H1 (cell line): ENCODE data around the gene FAM171A1. TPM values are rescaled to one million over a fixed set of nuclear protein-coding genes. Genes with fewer than 3 reads are reported as not detected.

Experiments
- CTCF ChIA-PET: fragments of 300-600 bp; sonication (Branson Sonifier 250); formaldehyde crosslinking; loops from one replicate; lab custom pipeline; 2021; ENCODE audit not compliant: partially characterized antibody; lab: Charles Lee
- POLR2A ChIA-PET: fragments of 300-600 bp; sonication (Branson Sonifier 250); formaldehyde crosslinking; loops from one replicate; lab custom pipeline; 2021; ENCODE audit warnings: inconsistent platforms; ENCODE audit not compliant: partially characterized antibody; lab: Charles Lee
- DNase-seq, 2 experiments: peaks; one replicate each; pipeline versions ENCODE4 v3.0.0 to v3.0.0-alpha.2; 2010 to 2022; ENCODE audit warnings: low spot score in 2 of 2, low read depth in 1 of 2, mixed read lengths in 1 of 2
- FAIRE-seq: peaks from 2 replicates; lab custom pipeline; 2011; peaks lifted over from hg19 to GRCh38; lab: Jason Lieb, UNC
- H2AFZ ChIP-seq: 2 replicates; pipeline ENCODE4 v1.8.1; 2012; ENCODE audit warnings: low read length, inconsistent platforms
- H2AK5ac ChIP-seq: 2 replicates; pipeline ENCODE4 v1.6.1; 2013; ENCODE audit warnings: low read depth, low read length
- H2BK120ac ChIP-seq: replicated peaks from 2 replicates; pipeline ENCODE3; 2013; ENCODE audit warnings: low read depth, low read length, inconsistent platforms
- H2BK12ac ChIP-seq: 2 replicates; pipeline ENCODE4 v1.6.1; 2013; ENCODE audit warnings: low read depth, low read length
- H2BK15ac ChIP-seq: 2 replicates; pipeline ENCODE4 v1.6.1; 2013; ENCODE audit warnings: low read length
- H2BK20ac ChIP-seq: 2 replicates; pipeline ENCODE4 v1.6.1; 2013; ENCODE audit warnings: low read length
- H2BK5ac ChIP-seq: 2 replicates; pipeline ENCODE4 v1.6.1; 2013; ENCODE audit warnings: low read depth, low read length
- H3K14ac ChIP-seq: 2 replicates; pipeline ENCODE4 v1.6.1; 2013; ENCODE audit warnings: inconsistent platforms; ENCODE audit not compliant: insufficient read length
- H3K18ac ChIP-seq: 2 replicates; pipeline ENCODE4 v1.6.1; 2013; ENCODE audit warnings: low read length; ENCODE audit errors: extremely low read depth
- H3K23ac ChIP-seq: 2 replicates; pipeline ENCODE4 v1.6.1; 2013; ENCODE audit warnings: inconsistent platforms; ENCODE audit not compliant: insufficient read length
- H3K23me2 ChIP-seq: 2 replicates; pipeline ENCODE4 v1.6.1; 2013; ENCODE audit warnings: low read depth, low read length
- H3K27ac ChIP-seq: 2 replicates; pipeline ENCODE4 v1.6.1; 2011; ENCODE audit warnings: low read depth, low read length, inconsistent platforms
- H3K27me3 ChIP-seq, 4 experiments: replicated peaks in 1 of 4; 1 replicate in 1 of 4; 2 replicates in 3 of 4; pipeline versions ENCODE4 v1.6.1 to v1.8.1; 2011 to 2013; ENCODE audit warnings: low read length in 3 of 4, mild to moderate bottlenecking in 3 of 4, inconsistent platforms in 2 of 4, mixed read lengths in 2 of 4, moderate library complexity in 1 of 4; ENCODE audit not compliant: control insufficient read depth in 3 of 4, insufficient read depth in 3 of 4; ENCODE audit errors: extremely low read depth in 1 of 4
- H3K36me3 ChIP-seq, 4 experiments: 2 replicates each; pipeline versions ENCODE4 v1.6.1 to v1.8.1; 2011 to 2013; ENCODE audit warnings: mild to moderate bottlenecking in 4 of 4, low read length in 3 of 4, moderate library complexity in 2 of 4, control low read depth in 1 of 4, inconsistent platforms in 1 of 4; ENCODE audit not compliant: insufficient read depth in 4 of 4, control insufficient read depth in 2 of 4
- H3K4ac ChIP-seq: replicated peaks from 2 replicates; pipeline ENCODE3; 2013; ENCODE audit warnings: low read length, low read depth, mixed read lengths, inconsistent platforms; ENCODE audit not compliant: insufficient read length
- H3K4me1 ChIP-seq, 4 experiments: replicated peaks in 1 of 4; 1 replicate in 1 of 4; 2 replicates in 3 of 4; pipeline versions ENCODE4 v1.6.1 to v1.8.1; 2011 to 2013; ENCODE audit warnings: low read length in 3 of 4, inconsistent platforms in 2 of 4, mixed read lengths in 1 of 4; ENCODE audit not compliant: insufficient read depth in 4 of 4, control insufficient read depth in 3 of 4
- H3K4me2 ChIP-seq, 2 experiments: 2 replicates each; pipeline versions ENCODE4 v1.6.1 to v1.8.1; 2011 to 2013; ENCODE audit warnings: low read depth in 2 of 2, low read length in 2 of 2, control low read depth in 1 of 2, inconsistent platforms in 1 of 2, mild to moderate bottlenecking in 1 of 2; ENCODE audit not compliant: insufficient read depth in 1 of 2
- H3K4me3 ChIP-seq, 4 experiments: fragments of 200-600, 300-600 bp in 1 of 4; sonication (generic), shearing (Covaris generic), sonication (Bioruptor Twin) in 1 of 4; 2 replicates each; pipeline versions ENCODE4 v1.5.1 to v1.8.1; 2011 to 2016; ENCODE audit warnings: low read length in 4 of 4, low read depth in 3 of 4, control low read depth in 2 of 4, inconsistent platforms in 2 of 4, mild to moderate bottlenecking in 2 of 4, mixed read lengths in 1 of 4, moderate library complexity in 1 of 4; ENCODE audit not compliant: insufficient read depth in 2 of 4; ENCODE audit errors: extremely low read depth in 1 of 4
- H3K56ac ChIP-seq: replicated peaks from 2 replicates; pipeline ENCODE3; 2013; ENCODE audit warnings: low read depth, mild to moderate bottlenecking, mixed read lengths, low read length, inconsistent platforms; ENCODE audit not compliant: insufficient read length
- H3K79me1 ChIP-seq: 2 replicates; pipeline ENCODE4 v1.6.1; 2013; ENCODE audit warnings: low read depth, low read length, control low read depth
- H3K79me2 ChIP-seq, 2 experiments: 2 replicates each; pipeline versions ENCODE4 v1.6.1 to v1.8.1; 2012 to 2013; ENCODE audit warnings: low read length in 2 of 2, mild to moderate bottlenecking in 2 of 2, inconsistent platforms in 1 of 2; ENCODE audit not compliant: insufficient read depth in 2 of 2, control insufficient read depth in 1 of 2
- H3K9ac ChIP-seq, 4 experiments: replicated peaks in 1 of 4; 1 replicate in 1 of 4; 2 replicates in 3 of 4; pipeline versions ENCODE4 v1.6.1 to v1.8.1; 2011 to 2013; ENCODE audit warnings: low read depth in 3 of 4, low read length in 3 of 4, control low read depth in 2 of 4, mild to moderate bottlenecking in 2 of 4, moderate library complexity in 2 of 4, inconsistent platforms in 1 of 4; ENCODE audit errors: extremely low read depth in 1 of 4
- H3K9me3 ChIP-seq, 2 experiments: 2 replicates each; pipeline versions ENCODE4 v1.6.1 to v1.8.1; 2012 to 2013; ENCODE audit warnings: mild to moderate bottlenecking in 2 of 2, moderate library complexity in 2 of 2, control low read depth in 1 of 2, inconsistent platforms in 1 of 2, low read depth in 1 of 2, low read length in 1 of 2, mixed read lengths in 1 of 2; ENCODE audit not compliant: insufficient read depth in 2 of 2
- H4K20me1 ChIP-seq, 2 experiments: replicated peaks in 1 of 2; 2 replicates each; pipeline versions ENCODE3 to v1.8.1; 2011 to 2013; ENCODE audit warnings: inconsistent platforms in 2 of 2, low read length in 2 of 2, mild to moderate bottlenecking in 1 of 2; ENCODE audit not compliant: insufficient read depth in 2 of 2, control insufficient read depth in 1 of 2
- H4K5ac ChIP-seq: 2 replicates; pipeline ENCODE4 v1.6.1; 2013; ENCODE audit warnings: low read length, low read depth, mixed read lengths, inconsistent platforms; ENCODE audit not compliant: insufficient read length
- H4K8ac ChIP-seq: 2 replicates; pipeline ENCODE4 v1.8.0; 2013; ENCODE audit warnings: mild to moderate bottlenecking, moderate library complexity, low read length, inconsistent platforms; ENCODE audit not compliant: insufficient read depth; ENCODE audit errors: extremely low read depth
- H4K91ac ChIP-seq: replicated peaks from 2 replicates; pipeline ENCODE3; 2013; ENCODE audit warnings: low read length, mixed read lengths, inconsistent platforms; ENCODE audit not compliant: insufficient read length
- BRCA1 ChIP-seq: IDR thresholded peaks from 2 replicates; pipeline ENCODE4 v1.6.1; 2012; ENCODE audit warnings: low read depth, low read length, improper control_type of control experiment
- CEBPB ChIP-seq: IDR thresholded peaks from 2 replicates; pipeline ENCODE4 v1.6.1; 2012; ENCODE audit warnings: low read depth, low read length
- CHD2 ChIP-seq: IDR thresholded peaks from 2 replicates; pipeline ENCODE4 v1.6.1; 2012; ENCODE audit warnings: low read length, improper control_type of control experiment
- CREB1 ChIP-seq: IDR thresholded peaks from 2 replicates; pipeline ENCODE4 v1.6.1; 2012; ENCODE audit warnings: inconsistent platforms
- CTCF ChIP-seq, 3 experiments: IDR thresholded peaks; 1 replicate in 2 of 3; 2 replicates in 1 of 3; pipeline versions ENCODE4 v1.5.1 to v1.6.1; 2011; ENCODE audit warnings: low read length in 3 of 3, mild to moderate bottlenecking in 3 of 3, inconsistent platforms in 2 of 3, low read depth in 1 of 3, moderate library complexity in 1 of 3; ENCODE audit not compliant: insufficient read depth in 1 of 3; ENCODE audit errors: control extremely low read depth in 1 of 3
- JUN ChIP-seq: IDR thresholded peaks from 2 replicates; pipeline ENCODE4 v1.6.1; 2011; ENCODE audit warnings: low read depth, mild to moderate bottlenecking, improper control_type of control experiment, low read length
- JUND ChIP-seq: IDR thresholded peaks from 2 replicates; pipeline ENCODE4 v1.6.1; 2011; ENCODE audit warnings: mild to moderate bottlenecking, improper control_type of control experiment, low read length
- MAFK ChIP-seq: IDR thresholded peaks from 2 replicates; pipeline ENCODE4 v1.6.1; 2012; ENCODE audit warnings: low read depth, mild to moderate bottlenecking, improper control_type of control experiment, low read length
- RAD21 ChIP-seq, 2 experiments: IDR thresholded peaks in 1 of 2; conservative IDR thresholded peaks in 1 of 2; 2 replicates each; pipeline ENCODE4 v1.6.1; 2011; ENCODE audit warnings: low read depth in 2 of 2, low read length in 2 of 2, improper control_type of control experiment in 1 of 2, inconsistent platforms in 1 of 2, mild to moderate bottlenecking in 1 of 2, moderate library complexity in 1 of 2
- TCF12 ChIP-seq: IDR thresholded peaks from 2 replicates; pipeline ENCODE4 v1.6.1; 2011; ENCODE audit warnings: low read depth, mild to moderate bottlenecking, low read length
- USF2 ChIP-seq: IDR thresholded peaks from 2 replicates; pipeline ENCODE4 v1.6.1; 2011; ENCODE audit warnings: low read length, improper control_type of control experiment
- ZNF274 ChIP-seq: IDR thresholded peaks from 2 replicates; pipeline ENCODE4 v1.7.0; 2012; ENCODE audit warnings: low read length, borderline replicate concordance; ENCODE audit errors: extremely low read depth
- WGBS, 2 experiments: shearing (Covaris generic) in 1 of 2; methylation state at CpG; one replicate each; pipeline versions ENCODE4 v1.1.6 to v1.1.7; 2013 to 2015; ENCODE audit warnings: low lambda C conversion rate in 2 of 2, mixed read lengths in 2 of 2, inconsistent platforms in 1 of 2, low coverage in 1 of 2, missing lambda C conversion rate in 1 of 2; ENCODE audit not compliant: insufficient replicate concordance in 2 of 2, insufficient coverage in 1 of 2, insufficient read length in 1 of 2; ENCODE audit errors: extremely low coverage in 1 of 2, missing lambda C conversion rate in 1 of 2; 5-methylcytosine and 5-hydroxymethylcytosine counted together
- polyA plus RNA-seq, 7 experiments: library from polyadenylated mRNA; depleted of rRNA in 3 of 7; stranded (reverse) in 5 of 7; unstranded in 2 of 7; fragments of >200 nt in 5 of 7; fragments of 200-250 nt in 2 of 7; gene quantifications; 1 replicate in 5 of 7; 2 replicates in 1 of 7; 4 replicates in 1 of 7; pipeline versions ENCODE4 v1.2.1 to v1.2.3, GENCODE V29; 2011 to 2013; ENCODE audit warnings: missing spikeins in 2 of 7, mixed read lengths in 2 of 7
- total RNA-seq: library from RNA; stranded (reverse); fragmentation: NEBNext Ultra II Directional; extraction: Animal tissue kit (Norgen Biotek cat#: 25700); gene quantifications from 2 replicates; pipeline ENCODE4 v1.2.1, GENCODE V29; 2021

FAM171A1 gene
- total and polyA plus RNA-seq, 2 of the 8 experiments (the other 6 are each of a cell fraction or from before 2014, with no cell fraction given), result 26.6 to 42.1 TPM

- Histone ChIP-seq H3K27ac (no peak overlapping the region), H2BK120ac (no peak overlapping the region), H2AK5ac (no peak overlapping the region), H3K79me1 (no peaks in the 10 kb centered on the region), H3K23ac (no peak overlapping the region), H2BK12ac (no peak overlapping the region), H2AFZ (no peak overlapping the region), H3K79me2 (no peaks in the 10 kb centered on the region), H2BK20ac (no peak overlapping the region), H4K5ac (no peak overlapping the region), H3K4me2 (no peak overlapping the region), H4K8ac (no peak overlapping the region), H3K27me3 (no peaks in the 10 kb centered on the region), H4K20me1 (peaks cover 0 to 2% of the 10 kb centered on the region in 2 experiments), H3K23me2 (no peaks in the 10 kb centered on the region), H2BK15ac (no peak overlapping the region), H3K36me3 (no peaks in the 10 kb centered on the region; a peak in 2 of 8 replicates), H3K4me1 (no peaks in the 10 kb centered on the region), H4K91ac (no peak overlapping the region), H3K9ac (no peak overlapping the region), H3K9me3 (no peaks in the 10 kb centered on the region), H3K14ac (no peak overlapping the region), H3K18ac (no peak overlapping the region), H2BK5ac (no peak overlapping the region), H3K4ac (no peak overlapping the region), H3K4me3 (no peak overlapping the region), H3K56ac (no peak overlapping the region)
- 92% methylated on average over 3 of the region's 3 CpGs; no CpG with 5 or more reads in 1 of the 2 experiments for WGBS, 2 experiments
- ChIA-PET CTCF (interaction anchor here (0.9 to 2.9 kb wide), 3 partner anchors 9 to 158 kb away, joined by 4 to 7 read pairs (median 4); no protein-coding TSS in a partner anchor), POLR2A (no interaction called here)
- DNase-seq, result no peak
- no peak for FAIRE-seq
- no peak for TF ChIP-seq JUND
- no peak for TF ChIP-seq ZNF274
- no peak for TF ChIP-seq CREB1
- TF ChIP-seq USF2, result no peak
- no peak for TF ChIP-seq CEBPB
- TF ChIP-seq CHD2, result no peak
- no peak for TF ChIP-seq MAFK
- no peak for TF ChIP-seq BRCA1
- TF ChIP-seq JUN, result no peak
- no peak for TF ChIP-seq RAD21 (IDR thresholded peaks at IDR 0.05 in 1 of 2, conservative IDR thresholded peaks at IDR 0.05 in 1 of 2; ENCODE audit: low read depth in 2 of 2, low read length in 2 of 2)
- TF ChIP-seq TCF12, result no peak
- no peak for TF ChIP-seq CTCF (IDR thresholded peaks at IDR 0.05; ENCODE audit: control extremely low read depth in 1 of 3, insufficient read depth in 1 of 3, low read depth in 1 of 3, low read length in 3 of 3)
These were observed 150.6 kb downstream of the FAM171A1 start for GRCh38 chr10:15220445-15220844.
